GM21390 (cell line): ENCODE results near the gene PHF11.
"Not testable (repeated sequence)": the region's sequence is repeated elsewhere in the genome, so short reads cannot be mapped to it uniquely, and the experiment has no call there.

Experiments
- ATAC-seq: cut with Tn5 transposase; IDR thresholded peaks from one replicate; pipeline ENCODE4 v1.9.1; 2021; ENCODE audit not compliant: unreplicated experiment

PHF11 gene

DNA sequence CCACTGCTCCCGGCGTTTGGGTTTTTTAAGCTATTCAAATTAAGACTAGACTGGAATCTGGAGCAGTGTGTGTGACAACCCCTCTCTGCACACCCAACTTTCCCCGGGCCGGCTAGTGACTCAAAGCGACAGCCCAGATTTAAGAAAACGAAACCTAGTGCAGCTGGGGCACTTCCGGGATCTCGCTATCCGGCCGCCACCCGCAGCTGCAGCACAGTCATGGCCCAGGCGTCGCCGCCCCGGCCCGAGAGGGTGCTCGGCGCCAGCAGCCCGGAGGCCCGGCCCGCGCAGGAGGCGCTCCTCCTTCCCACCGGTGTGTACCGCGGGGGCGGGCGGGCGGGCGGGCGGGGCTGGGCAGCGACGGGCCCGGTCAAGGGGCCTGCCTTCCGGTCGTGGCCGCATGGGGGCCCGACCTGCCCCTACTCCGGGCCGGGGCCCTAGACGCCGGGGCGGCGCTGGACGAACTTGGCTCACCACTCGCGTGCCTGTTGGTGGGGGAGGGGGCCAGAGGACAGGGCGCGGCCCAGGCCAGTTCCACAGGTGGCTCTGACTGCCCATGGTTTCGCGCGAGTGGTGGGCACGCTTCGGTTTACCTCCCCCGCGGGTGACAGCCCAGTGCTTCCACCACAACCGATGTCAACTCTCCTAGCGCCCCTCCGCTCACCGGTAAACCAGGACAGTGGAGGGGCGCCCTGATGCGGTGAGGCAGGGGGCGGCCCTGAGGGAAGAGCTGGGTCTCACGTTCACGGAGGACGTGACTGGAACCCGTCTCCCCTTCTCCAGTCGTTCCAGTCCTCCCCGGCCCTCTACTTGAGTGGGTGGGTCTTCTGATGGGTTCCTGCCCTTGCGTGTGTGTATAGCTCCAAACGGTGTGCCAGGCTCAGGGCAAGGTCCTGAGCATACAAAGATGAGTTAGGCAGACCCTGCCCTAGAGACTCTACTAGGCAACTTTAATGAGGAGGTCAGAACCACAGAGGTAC lies at the start of gene PHF11:
PHF11 (plus strand) TSS at position 171 of the 980 bp plus-strand sequence; CDS start at position 220, 49 bp downstream.
- peak; percentile 75 for ATAC-seq

DNA sequence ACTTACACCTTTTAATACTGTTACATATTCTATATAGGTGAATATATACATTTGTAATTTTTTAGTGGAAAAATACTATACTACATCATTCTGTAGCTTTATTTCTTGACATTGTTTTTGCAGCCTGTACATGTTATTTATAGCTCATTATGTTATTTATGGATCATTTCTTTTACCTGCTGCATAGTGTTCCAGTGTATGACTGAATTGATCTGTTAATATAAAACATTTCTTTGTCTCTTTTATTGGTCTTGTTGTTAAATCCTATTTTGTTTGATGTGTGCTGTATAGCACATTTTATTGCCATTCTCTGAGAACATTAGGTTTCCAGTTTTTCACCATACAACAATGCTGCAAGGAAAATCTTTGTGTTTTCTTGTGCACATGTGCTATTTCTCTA lies 49.3 kb upstream of the PHF11 start:
- no peak for ATAC-seq

DNA sequence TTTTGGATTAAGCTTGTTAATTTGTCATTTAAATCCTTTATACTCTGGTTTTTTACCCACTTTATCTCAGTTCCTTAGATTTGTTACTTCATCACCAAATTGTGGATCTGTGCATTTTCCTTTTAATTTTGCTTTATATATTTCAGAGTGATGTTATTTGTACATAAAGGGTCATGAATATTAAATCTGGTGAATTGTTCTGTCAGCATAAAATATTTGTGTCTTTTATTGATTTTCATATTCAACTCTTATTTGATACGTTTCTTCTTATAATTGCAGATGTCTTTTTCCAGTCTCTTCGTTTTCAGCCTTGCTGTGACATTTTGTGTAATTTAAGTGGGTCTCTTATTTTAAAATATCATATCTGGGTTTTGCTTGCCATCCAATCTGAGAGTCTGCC lies 47.0 kb upstream of the PHF11 start:
- no peak for ATAC-seq

DNA sequence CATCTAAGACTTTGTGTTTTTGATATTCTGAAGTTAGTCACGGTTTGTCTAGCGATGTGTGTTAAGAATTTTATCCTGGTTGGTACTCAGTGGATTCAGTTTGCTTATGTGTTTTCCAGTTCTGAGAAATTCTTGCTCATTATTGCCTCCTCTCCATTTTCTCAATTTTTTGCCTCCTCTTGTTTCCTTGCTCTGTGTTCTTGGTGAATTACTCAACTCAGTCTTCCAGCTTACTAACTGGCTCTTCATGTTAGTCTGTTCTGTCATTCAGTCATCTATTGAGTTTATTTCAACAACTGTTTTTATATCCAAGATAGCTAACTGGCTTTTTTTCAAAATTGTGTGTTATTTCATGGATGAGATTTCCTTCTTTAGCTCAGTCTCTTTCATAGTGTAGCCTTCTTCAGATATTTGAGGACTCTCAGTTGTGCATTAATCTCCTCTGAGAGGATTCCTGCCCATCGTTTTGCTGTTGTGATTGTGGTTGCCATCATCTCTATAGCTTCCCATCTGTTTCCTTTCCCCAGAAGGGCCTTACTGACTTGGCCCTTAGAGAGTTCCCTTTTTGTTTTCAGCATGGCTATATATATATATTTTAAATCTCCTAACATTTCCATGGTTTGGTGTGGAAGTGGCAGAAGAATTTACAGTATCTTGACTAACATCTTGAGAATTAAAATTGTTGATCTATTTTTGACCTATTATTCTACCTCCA lies 45.5 kb upstream of the PHF11 start:
- no peak for ATAC-seq

DNA sequence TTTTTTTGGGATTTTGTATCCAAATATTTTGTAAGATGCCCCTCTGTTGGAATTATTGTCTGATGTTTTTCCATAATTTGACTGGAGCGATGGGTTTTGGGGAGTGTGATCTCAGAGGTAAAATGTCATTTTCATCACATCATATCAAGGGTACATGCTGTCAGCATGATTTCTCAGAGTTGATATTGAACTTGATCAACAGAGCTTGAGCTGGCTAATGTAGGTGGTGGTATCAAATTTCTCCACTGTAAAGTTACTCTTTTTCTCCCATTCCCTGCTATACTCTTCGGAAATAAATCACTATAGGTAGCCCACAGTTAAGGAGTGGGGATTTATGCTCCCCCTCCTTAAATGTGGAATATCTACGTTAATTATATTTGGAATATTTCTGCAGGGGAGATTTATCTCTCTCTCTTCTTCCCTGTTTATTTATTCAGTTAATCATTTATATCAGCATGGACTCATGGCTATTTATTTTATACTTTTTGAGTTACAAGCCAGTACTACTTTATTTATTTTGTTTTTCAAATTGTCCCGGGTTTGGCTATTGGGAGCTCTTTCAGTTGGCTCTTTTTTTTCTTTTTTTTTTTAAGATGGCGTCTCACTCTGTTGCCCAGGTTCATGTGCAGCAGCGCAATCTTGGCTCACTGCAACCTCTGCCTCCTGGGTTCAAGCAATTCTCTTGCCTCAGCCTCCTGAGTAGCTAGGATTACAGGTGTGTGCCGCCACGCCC lies 42.9 kb upstream of the PHF11 start:
- ATAC-seq = no peak

DNA sequence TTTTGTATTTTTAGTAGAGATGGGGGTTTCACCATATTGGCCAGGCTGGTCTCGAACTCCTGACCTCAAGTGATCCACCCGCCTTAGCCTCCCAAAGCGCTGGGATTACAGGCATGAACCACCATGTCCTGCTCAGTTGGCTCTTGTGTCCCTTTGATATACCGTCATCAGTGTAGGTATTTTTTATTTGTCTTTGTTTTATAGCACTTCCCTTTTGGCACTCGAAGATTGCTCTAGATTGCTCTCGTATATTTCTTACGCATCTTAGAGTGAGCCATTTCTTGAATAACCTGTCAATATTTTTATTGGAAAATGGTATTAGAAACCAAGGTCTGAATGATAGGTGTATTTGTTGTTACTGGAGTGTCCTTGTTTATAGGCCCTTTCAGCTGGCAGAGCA lies 42.3 kb upstream of the PHF11 start:
- no peak for ATAC-seq

DNA sequence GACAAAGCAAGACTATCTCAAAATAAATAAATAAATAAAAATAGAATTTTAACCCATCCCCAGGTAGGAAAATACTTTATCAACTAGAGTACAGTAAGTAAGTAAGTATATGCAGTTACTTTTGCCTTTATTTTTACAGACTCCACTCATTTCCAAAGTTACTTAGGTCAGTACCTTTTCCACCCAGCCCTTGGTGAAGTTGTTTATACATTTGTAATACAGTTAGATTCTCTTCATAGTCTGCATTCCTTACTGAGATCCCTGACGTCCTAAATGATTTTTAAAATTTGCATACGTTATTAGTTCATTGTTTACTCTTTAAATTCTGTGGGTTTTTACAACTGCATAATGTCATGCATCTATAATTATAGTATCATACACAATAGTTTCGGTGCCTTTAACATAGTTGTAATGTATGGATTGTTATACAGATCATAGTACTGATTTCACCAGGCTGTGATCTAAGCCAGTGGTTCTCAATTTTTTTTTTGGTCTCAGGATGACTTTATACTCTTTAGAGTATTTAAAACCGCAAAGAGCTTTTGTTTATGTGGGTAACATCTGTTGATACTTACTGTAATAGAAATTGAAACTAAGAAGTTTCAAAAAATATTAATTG lies 41.3 kb upstream of the PHF11 start:
- peak; percentile 94 for ATAC-seq

DNA sequence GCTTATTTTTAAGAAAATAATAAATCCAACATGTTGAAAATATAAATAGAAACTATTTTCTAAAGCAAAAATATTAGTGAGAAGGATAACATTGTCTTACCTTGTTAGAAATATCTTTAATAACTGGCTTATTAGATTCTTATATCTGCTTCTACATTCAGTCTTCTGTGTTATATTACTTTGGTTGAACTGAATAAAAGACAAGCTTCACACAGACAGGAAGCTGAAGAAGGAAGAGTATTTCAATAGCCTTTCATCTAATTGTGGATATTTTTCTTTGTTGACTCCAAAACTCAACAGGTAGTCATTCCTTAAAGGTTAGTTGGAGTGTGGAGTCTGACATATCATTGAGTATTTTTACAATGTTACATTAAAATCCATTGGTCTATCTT lies 40.8 kb upstream of the PHF11 start:
- no peak for ATAC-seq

DNA sequence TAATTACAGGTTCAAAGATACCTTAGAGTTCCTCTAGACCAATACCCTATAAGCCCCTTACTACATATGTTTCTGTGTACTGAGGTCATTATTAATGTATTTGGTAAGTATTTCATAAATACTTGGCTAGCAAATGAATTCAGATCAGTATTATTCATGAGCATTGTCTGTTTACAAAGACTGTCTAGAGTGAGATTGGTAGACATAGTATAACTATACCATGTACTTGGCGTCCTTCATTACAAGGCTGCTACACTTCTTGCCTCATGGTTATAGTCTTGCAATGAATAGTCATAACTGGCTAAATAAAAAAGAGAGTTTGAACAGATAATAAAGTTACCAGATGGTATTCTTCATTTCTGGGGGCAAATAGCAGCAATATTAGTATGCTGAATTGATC lies 39.6 kb upstream of the PHF11 start:
- no peak for ATAC-seq

DNA sequence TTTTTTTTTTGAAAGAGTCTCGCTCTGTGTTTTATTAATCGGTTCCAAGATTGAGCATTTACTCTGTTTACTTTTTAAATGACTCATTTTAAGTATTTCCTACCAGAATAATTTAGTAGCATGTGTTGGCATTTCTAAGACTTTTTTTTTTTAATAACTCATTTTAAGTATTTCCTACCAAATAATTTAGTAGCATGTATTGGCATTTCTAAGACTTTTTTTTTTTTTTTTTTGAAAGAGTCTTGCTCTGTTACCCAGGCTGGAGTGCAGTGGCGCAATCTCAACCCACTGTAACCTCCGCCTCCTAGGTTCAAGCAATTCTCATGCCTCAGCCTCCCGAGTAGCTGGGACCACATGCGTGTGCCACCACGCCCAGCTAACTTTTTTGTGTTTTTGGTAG lies 38.5 kb upstream of the PHF11 start:
- ATAC-seq = no peak

DNA sequence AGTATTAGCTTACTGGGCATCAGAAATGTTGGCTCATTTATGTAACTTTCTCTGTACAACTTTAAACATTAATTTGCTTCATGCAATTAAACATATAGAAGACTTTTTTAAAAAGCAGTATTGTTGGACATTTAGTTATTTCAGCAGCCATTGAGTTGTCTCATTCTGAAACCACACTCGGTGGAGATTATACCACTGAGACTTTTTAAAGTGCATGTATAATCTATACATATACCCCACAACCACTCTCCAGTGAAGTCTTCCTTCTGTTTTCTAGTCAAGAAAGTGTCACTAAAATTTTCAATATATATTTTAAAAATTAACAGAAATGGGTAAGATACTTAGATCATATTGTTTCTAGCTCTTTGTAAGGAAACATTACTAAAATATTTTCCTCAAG lies 36.2 kb upstream of the PHF11 start:
- ATAC-seq = peak; percentile 40

DNA sequence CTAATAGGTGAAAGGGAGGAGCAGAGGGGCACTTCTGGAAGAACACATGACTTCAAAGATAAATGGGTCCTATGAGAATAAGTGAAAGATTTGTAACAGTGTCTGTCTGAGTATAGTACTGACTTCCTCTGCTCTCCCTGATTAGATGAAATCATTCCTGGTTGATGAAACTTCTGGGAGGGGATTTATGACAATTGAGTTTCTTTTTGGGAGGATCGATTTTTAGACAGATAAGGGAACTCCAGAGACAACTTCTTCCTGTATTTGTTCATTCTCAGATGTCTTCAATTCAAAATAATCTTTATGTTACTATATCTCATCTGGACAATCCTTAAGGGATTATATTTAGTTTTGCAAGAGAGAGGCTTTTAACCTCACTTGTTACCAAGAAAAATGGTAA lies 31.7 kb upstream of the PHF11 start:
- ATAC-seq = no peak

DNA sequence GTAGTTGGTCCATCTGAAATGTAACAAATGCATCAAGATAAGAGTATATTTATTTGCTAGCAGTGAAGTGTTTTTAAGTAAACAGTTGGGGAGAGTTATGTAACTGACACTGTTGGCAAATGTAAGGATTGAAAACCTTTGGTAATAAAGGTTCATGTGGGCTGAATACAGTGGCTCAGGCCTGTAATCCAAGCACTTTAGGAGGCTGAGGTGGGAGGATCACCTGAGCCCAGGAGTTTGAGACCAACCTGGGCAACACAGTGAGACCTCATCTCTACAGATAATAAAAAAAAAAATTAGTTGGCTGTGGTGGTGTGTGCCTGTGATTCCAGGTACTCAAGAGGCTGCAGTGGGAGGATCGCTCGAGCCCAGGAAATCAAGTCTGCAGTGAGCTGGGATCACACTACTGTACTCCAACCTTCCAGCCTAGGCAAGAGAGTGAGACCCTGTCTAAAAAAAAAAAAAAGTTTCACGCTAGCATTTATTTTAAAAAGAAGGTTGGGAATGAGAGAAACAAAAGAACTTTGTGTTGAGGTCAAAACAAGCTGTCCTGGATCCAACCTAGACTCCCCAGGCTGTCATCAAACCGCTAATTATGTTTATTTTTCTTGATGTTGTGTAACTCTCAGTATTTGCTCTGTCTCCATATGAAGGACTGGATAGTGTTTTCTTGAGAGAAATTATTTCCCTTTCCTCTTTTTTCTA lies 31.0 kb upstream of the PHF11 start:
- ATAC-seq = no peak

DNA sequence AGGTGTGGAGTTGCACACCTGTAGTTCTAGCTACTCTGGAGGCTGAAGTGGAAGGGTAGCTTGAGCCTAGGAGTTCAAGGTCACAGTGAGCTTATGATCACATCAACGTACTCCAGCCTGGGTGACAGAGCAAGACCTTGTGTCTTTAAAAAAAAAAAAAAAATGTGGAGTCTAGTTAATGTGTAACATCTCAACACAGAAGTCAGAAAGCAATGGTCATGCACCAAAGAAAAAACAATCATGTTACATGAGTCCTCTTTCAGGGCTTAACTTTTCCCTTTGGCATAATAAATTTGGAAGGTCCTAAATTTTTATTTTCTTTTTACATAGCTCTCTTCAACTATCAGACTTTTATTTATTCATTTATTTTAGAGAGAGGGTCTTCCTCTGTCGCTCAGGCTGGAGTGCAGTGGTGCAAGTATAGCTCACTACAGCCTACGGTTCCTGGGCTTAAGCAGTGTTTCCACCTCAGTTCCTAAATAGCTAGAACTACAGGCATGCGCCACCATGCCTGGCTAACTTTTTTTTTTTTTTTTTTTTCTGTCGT lies 29.4 kb upstream of the PHF11 start:
- no peak for ATAC-seq

DNA sequence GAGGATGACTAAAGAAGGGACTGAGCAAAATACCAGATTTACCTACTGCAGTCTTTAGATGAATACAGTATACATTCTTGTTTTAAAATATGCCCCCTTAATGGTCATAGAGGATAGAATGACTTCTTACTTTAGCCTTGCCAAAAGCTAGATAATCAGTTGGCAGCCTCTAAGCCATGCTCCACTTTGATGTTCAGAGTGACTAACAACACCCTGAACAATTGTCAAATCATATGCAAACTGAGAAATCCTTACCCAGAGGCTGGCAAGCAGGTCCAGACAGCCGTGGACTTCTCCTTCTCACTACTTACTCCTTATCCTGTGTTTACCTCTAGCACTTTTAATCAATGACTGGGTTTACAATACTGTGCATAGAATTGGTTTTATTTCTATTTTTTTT lies 23.6 kb upstream of the PHF11 start:
- no peak for ATAC-seq

DNA sequence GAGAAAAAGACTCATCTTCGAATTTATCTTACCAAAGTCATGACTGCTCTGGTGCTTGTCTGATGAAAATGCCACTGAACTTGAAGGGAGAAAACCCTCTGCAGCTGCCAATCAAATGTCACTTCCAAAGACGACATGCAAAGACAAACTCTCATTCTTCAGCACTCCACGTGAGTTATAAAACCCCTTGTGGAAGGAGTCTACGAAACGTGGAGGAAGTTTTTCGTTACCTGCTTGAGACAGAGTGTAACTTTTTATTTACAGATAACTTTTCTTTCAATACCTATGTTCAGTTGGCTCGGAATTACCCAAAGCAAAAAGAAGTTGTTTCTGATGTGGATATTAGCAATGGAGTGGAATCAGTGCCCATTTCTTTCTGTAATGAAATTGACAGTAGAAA lies 19.2 kb upstream of the PHF11 start:
- no peak for ATAC-seq

DNA sequence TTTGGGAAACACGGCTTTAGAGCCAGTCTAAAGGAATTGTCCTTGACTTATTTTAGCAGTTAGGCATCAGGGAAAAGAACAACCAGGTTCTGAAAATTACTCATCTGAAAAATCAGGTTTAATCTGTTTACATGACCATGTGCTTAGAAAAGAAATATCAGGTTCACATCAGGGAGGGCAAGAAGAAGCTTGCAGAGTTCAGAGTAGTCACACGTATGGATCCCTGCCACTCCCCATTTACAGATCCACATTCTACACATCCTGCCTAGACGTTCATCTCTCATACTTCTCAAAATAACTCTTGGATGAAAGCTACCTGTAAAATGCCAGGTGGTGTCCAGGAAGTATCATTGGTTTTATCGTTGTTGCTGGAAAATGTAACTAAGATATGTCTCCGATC lies 14.0 kb upstream of the PHF11 start:
- ATAC-seq = no peak

DNA sequence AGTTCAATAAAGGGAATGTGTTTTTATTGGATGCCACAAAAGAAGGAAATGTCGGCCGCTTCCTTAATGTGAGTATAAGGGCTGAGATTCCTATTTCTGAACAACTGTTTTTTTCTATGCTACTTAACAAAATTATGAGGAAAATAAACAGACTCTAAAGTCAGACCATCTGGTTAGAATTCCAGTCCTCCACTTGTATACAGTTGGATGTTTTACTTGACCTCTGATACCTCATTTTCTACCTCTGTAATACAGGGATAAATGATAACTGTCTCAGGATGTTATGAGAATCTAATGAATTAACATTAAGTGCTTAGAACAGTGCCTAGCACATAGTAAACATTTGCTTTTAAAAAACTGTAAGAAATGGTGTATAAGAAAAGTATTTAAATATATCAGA lies 7.2 kb upstream of the PHF11 start:
- no peak for ATAC-seq

DNA sequence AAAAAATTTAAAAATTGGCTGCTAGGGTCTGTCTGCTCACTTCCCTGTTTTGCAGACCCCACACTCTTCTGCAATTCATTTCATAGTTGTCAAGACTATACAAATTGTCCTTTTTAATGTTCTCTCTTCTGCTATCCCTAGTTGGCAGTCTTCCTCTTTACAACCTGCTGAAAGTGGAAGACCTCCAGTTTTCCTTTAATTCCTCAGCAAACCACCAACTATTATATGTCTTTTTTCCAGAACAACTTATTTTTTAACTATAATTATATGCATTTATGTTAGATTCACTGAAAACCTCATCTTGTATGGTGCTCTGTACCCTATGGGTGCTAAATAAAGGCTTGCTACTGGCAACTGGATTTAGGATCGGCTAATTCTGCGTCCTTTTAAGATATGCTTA lies 1.1 kb upstream of the PHF11 start:
- ATAC-seq = no peak

DNA sequence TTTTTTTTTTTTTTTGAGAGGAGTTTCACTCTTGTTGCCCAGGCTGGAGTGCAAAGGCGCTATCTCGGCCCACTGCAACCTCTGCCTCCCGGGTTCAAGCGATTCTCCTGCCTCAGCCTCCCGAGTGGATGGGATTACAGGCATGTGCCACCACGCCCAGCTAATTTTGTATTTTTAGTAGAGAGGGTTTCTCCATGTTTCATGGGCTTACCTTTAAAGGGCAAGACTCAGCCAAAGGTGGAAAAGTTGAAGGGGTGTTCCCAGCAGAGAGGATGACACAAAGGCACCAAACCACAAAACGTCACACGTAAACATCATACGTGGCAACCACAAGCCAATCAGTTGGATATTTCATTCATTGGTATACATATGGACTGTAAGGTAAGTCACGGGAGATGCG lies 1.1 kb downstream of the PHF11 start:
- not testable (repeated sequence) for ATAC-seq
